ENCODE results near the gene ZNF436. TPM values are rescaled to one million over a fixed set of nuclear protein-coding genes. Genes with fewer than 3 reads are reported as not detected.

The ZNF436 gene
- total RNA-seq, 1 donor from 2014 or later: 15.4 TPM

DNA sequence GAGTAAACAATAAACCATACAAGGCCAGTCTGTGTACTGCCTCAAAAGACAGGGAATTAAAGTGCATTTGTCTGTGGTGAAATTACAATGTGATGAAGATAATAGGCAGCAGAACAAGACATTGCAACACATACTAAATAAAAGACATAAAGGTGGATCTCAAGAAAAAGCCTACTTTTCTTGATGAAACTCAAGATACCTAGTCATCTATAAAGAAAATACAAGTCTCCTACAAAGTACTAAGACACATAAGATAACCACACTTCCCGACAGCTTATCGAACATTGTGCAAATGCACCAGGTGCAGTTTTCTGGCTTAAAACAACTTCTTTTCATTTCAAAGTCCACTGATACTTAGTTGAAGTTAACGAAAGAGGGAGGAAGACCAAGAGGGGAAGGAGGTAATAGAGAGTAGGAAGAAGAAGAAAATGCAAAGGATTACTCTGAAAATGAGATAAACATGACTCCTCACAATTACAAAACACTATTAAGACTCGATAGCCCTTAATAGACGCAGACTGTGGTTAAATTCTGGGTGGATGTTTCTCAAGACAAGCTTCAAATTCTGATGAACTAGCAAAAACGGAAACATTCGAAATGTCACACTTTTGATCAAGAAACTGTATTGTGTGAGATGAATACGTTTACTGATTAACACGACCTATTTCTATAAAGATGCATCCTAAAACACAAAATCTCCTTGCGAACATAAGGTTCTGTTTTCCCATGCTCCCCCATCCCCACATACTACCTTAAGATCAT is 27.5 kb downstream of the ZNF436 start:
- Histone ChIP-seq H3K79me2 (ENCODE audit: low read depth) (peaks cover 70% of the 10 kb centered on the region), H2AFZ (replicated peaks) (no peak overlapping the region), H3K36me3 (peaks cover 24% of the 10 kb centered on the region), H3K9me3 (ENCODE audit: low read depth) (no peaks in the 10 kb centered on the region), H3F3A (ENCODE audit: low read depth) (peaks cover 27% of the 10 kb centered on the region), H4K20me1 (ENCODE audit: low read depth) (peaks cover 65% of the 10 kb centered on the region), H3K4me2 (peak overlapping the region; percentile 97), H3K4me3 (peak overlapping the region; percentile 91), H3K9ac (peak overlapping the region; percentile 98), H3K27ac (no peak overlapping the region), H3K27me3 (no peaks in the 10 kb centered on the region), H3K4me1 (peaks cover 43% of the 10 kb centered on the region)
- DNase-seq (ENCODE audit: low spot score): no peak
- Mint-ChIP-seq H3K4me1 (peaks cover 34% of the 10 kb centered on the region), H3K27ac (peak overlapping the region; percentile 23), H3K9me3 (peaks cover 25% of the 10 kb centered on the region), H3K27me3 (ENCODE audit: insufficient read depth, low read depth) (peaks cover 6% of the 10 kb centered on the region), H3K4me3 (peak overlapping the region; percentile 88), H3K36me3 (peaks cover 46% of the 10 kb centered on the region)
- TF ChIP-seq CTCF (IDR thresholded peaks at IDR 0.05) (no peak), EZH2phosphoT487 (IDR thresholded peaks at IDR 0.05) (no peak), EZH2 (IDR thresholded peaks at IDR 0.05) (no peak)

- no peak overlapping the region for H3K4me3 Mint-ChIP-seq
- Histone ChIP-seq H3F3A (ENCODE audit: low read depth) (peaks cover 25% of the 10 kb centered on the region), H3K27ac (no peak overlapping the region), H3K27me3 (no peaks in the 10 kb centered on the region), H3K36me3 (peaks cover 36% of the 10 kb centered on the region), H3K4me2 (peak overlapping the region; percentile 97), H4K20me1 (ENCODE audit: low read depth) (peaks cover 80% of the 10 kb centered on the region), H3K4me1 (peaks cover 35% of the 10 kb centered on the region), H3K9me3 (ENCODE audit: low read depth) (no peaks in the 10 kb centered on the region), H2AFZ (replicated peaks) (no peak overlapping the region), H3K4me3 (no peak overlapping the region), H3K79me2 (ENCODE audit: low read depth) (peaks cover 94% of the 10 kb centered on the region), H3K9ac (no peak overlapping the region)
- DNase-seq (ENCODE audit: low spot score): no peak
- peaks cover 57% of the 10 kb centered on the region for H3K36me3 Mint-ChIP-seq
- H3K9me3 Mint-ChIP-seq: peaks cover 21% of the 10 kb centered on the region
- no peak overlapping the region for H3K27ac Mint-ChIP-seq
- peaks cover 27% of the 10 kb centered on the region for H3K4me1 Mint-ChIP-seq
- peaks cover 4% of the 10 kb centered on the region for H3K27me3 Mint-ChIP-seq (ENCODE audit: insufficient read depth, low read depth)
- TF ChIP-seq EZH2phosphoT487 (IDR thresholded peaks at IDR 0.05) (no peak), EZH2 (IDR thresholded peaks at IDR 0.05) (no peak), CTCF (IDR thresholded peaks at IDR 0.05) (no peak)
Measured at GRCh38 chr1:23339632-23340031, 30.0 kb downstream of the ZNF436 start.

DNA sequence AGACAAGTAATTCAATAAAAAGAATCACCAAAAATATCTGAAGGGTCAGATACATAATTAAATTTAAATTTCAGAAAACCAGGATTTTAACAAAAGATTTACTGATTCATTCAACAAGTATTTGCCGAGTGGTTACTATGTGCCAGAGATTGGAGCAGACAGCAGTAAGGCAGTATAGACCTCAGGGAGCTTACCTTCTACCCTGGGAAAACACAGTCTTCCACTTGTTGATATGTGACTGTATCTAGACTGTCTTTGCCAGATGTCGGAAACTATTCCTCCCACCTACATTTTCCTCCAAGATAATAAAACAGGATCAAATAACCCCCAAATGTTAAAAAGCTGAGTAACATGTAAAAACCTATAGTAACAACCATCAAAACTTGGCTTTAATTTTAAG is 31.8 kb downstream of the ZNF436 start:
- Mint-ChIP-seq H3K4me3 (no peak overlapping the region), H3K4me1 (peaks cover 27% of the 10 kb centered on the region), H3K27ac (no peak overlapping the region), H3K9me3 (peaks cover 21% of the 10 kb centered on the region), H3K36me3 (peaks cover 67% of the 10 kb centered on the region), H3K27me3 (ENCODE audit: insufficient read depth, low read depth) (peaks cover 2% of the 10 kb centered on the region)
- no peak overlapping the region for H3K4me2 ChIP-seq
- H3K4me1 ChIP-seq: peaks cover 35% of the 10 kb centered on the region
- no peaks in the 10 kb centered on the region for H3K9me3 ChIP-seq (ENCODE audit: low read depth)
- no peaks in the 10 kb centered on the region for H3K27me3 ChIP-seq
- H3K36me3 ChIP-seq: peaks cover 40% of the 10 kb centered on the region
- TF ChIP-seq CTCF (IDR thresholded peaks at IDR 0.05): no peak
- no peak for TF ChIP-seq EZH2 (IDR thresholded peaks at IDR 0.05)
- no peak for TF ChIP-seq EZH2phosphoT487 (IDR thresholded peaks at IDR 0.05)
- peaks cover 24% of the 10 kb centered on the region for H3F3A ChIP-seq (ENCODE audit: low read depth)
- H2AFZ ChIP-seq (replicated peaks): no peak overlapping the region
- H3K79me2 ChIP-seq (ENCODE audit: low read depth): peaks cover 99% of the 10 kb centered on the region
- H3K27ac ChIP-seq: no peak overlapping the region
- no peak overlapping the region for H3K9ac ChIP-seq
- no peak for DNase-seq (ENCODE audit: low spot score)
- peaks cover 91% of the 10 kb centered on the region for H4K20me1 ChIP-seq (ENCODE audit: low read depth)
- H3K4me3 ChIP-seq: no peak overlapping the region
